OCI-LY3 (cell line): ENCODE results near the gene ITGBL1.

Source experiments
- H2AFZ ChIP-seq: fragments of 200-600, 300-600 bp; shearing (Covaris generic); 2 replicates; pipeline ENCODE4 v1.6.0; 2014; ENCODE audit warnings: antibody characterized with exemption, low read depth, low read length
- H3K27ac ChIP-seq: fragments of 200-600, 300-600 bp; sonication (generic); 2 replicates; pipeline ENCODE4 v1.5.1; 2014; ENCODE audit warnings: mild to moderate bottlenecking, low read length, moderate library complexity, mixed read lengths
- H3K27me3 ChIP-seq: fragments of 200-600, 300-600 bp; sonication (generic); 2 replicates; pipeline ENCODE4 v1.6.1; 2014; ENCODE audit warnings: low read depth, low read length, mixed read lengths
- H3K36me3 ChIP-seq: fragments of 200-600, 300-600 bp; sonication (generic); replicated peaks from 2 replicates; pipeline ENCODE3; 2014; ENCODE audit warnings: low read depth, low read length, mixed read lengths
- H3K4me1 ChIP-seq: fragments of 300-600, 200-600 bp; sonication (generic); 2 replicates; pipeline ENCODE4 v1.6.1; 2014; ENCODE audit warnings: low read length, mixed read lengths
- H3K4me2 ChIP-seq: fragments of 200-600, 300-600 bp; sonication (generic); 2 replicates; pipeline ENCODE4 v1.6.1; 2014; ENCODE audit warnings: low read length, mixed read lengths
- H3K4me3 ChIP-seq: fragments of 300-600, 200-600 bp; sonication (generic); 2 replicates; pipeline ENCODE4 v1.5.1; 2014; ENCODE audit warnings: antibody characterized with exemption, mild to moderate bottlenecking, low read length, moderate library complexity
- H3K79me2 ChIP-seq: fragments of 300-600, 200-600 bp; shearing (Covaris generic); 2 replicates; pipeline ENCODE4 v1.6.1; 2014; ENCODE audit warnings: mild to moderate bottlenecking, low read length, mixed read lengths
- H3K9ac ChIP-seq: fragments of 300-600, 200-600 bp; shearing (Covaris generic); 2 replicates; pipeline ENCODE4 v1.6.0; 2014; ENCODE audit warnings: mild to moderate bottlenecking, low read length, moderate library complexity
- H3K9me3 ChIP-seq: fragments of 200-600, 300-600 bp; shearing (Covaris generic); 2 replicates; pipeline ENCODE4 v1.6.1; 2014; ENCODE audit warnings: low read length, mixed read lengths; ENCODE audit not compliant: insufficient read depth
- H4K20me1 ChIP-seq: fragments of 200-600, 300-600 bp; sonication (generic); 2 replicates; pipeline ENCODE4 v1.6.1; 2016; ENCODE audit warnings: low read length, mixed read lengths; ENCODE audit not compliant: insufficient read depth
- CTCF ChIP-seq: fragments of 200-600, 300-600 bp; sonication (generic); IDR thresholded peaks from 2 replicates; pipeline ENCODE4 v1.5.1; 2014; ENCODE audit warnings: antibody characterized with exemption, low read length, low read depth
- EZH2phosphoT487 ChIP-seq: fragments of 200-600 bp; shearing (Covaris generic); IDR thresholded peaks from 2 replicates; pipeline ENCODE4 v1.6.1; 2018; ENCODE audit warnings: antibody characterized with exemption, mixed run types, low read depth

Gene ITGBL1

GRCh38 chr13:101454767-101455166 is 2.3 kb downstream of the ITGBL1 start:
- TF ChIP-seq CTCF: no peak
- TF ChIP-seq EZH2phosphoT487: no peak
- Histone ChIP-seq H3K79me2 (no peaks in the 10 kb centered on the region), H3K27me3 (0 out of 2 replicates have a peak, but pooled peaks cover 4% of the 10 kb centered on the region), H4K20me1 (no peaks in the 10 kb centered on the region), H3K4me3 (no peak overlapping the region), H2AFZ (no peak overlapping the region), H3K4me1 (peaks cover 13% of the 10 kb centered on the region), H3K4me2 (no peak overlapping the region), H3K27ac (no peak overlapping the region), H3K36me3 (no peaks in the 10 kb centered on the region), H3K9me3 (no peaks in the 10 kb centered on the region), H3K9ac (no peak overlapping the region)

GRCh38 chr13:101455863-101456262 is 3.4 kb downstream of the ITGBL1 start:
- Histone ChIP-seq H3K27me3 (0 out of 2 replicates have a peak, but pooled peaks cover 4% of the 10 kb centered on the region), H3K9ac (no peak overlapping the region), H3K36me3 (no peaks in the 10 kb centered on the region), H2AFZ (no peak overlapping the region), H3K4me1 (peaks cover 13% of the 10 kb centered on the region), H3K9me3 (no peaks in the 10 kb centered on the region), H3K27ac (no peak overlapping the region), H4K20me1 (no peaks in the 10 kb centered on the region), H3K4me3 (no peak overlapping the region), H3K4me2 (no peak overlapping the region), H3K79me2 (no peaks in the 10 kb centered on the region)
- TF ChIP-seq EZH2phosphoT487: no peak
- no peak for TF ChIP-seq CTCF

- Histone ChIP-seq H3K27me3 (0 out of 2 replicates have a peak, but pooled peaks cover 4% of the 10 kb centered on the region), H3K36me3 (no peaks in the 10 kb centered on the region), H3K4me2 (no peak overlapping the region), H3K9ac (no peak overlapping the region), H3K79me2 (no peaks in the 10 kb centered on the region), H3K9me3 (no peaks in the 10 kb centered on the region), H2AFZ (no peak overlapping the region), H3K27ac (no peak overlapping the region), H3K4me3 (no peak overlapping the region), H3K4me1 (peaks cover 15% of the 10 kb centered on the region), H4K20me1 (no peaks in the 10 kb centered on the region)
- TF ChIP-seq CTCF: no peak
- TF ChIP-seq EZH2phosphoT487: no peak
These were observed 4.7 kb downstream of the ITGBL1 start for GRCh38 chr13:101457176-101457575.

- Histone ChIP-seq H3K36me3 (no peaks in the 10 kb centered on the region), H3K9ac (no peak overlapping the region), H2AFZ (no peak overlapping the region), H3K9me3 (no peaks in the 10 kb centered on the region), H3K4me3 (no peak overlapping the region), H3K27me3 (no peaks in the 10 kb centered on the region), H3K4me2 (no peak overlapping the region), H3K4me1 (peaks cover 2% of the 10 kb centered on the region; the same call in 1 of the 2 replicates), H4K20me1 (no peaks in the 10 kb centered on the region), H3K79me2 (no peaks in the 10 kb centered on the region), H3K27ac (no peak overlapping the region)
- TF ChIP-seq CTCF: no peak
These were observed 13.4 kb downstream of the ITGBL1 start for GRCh38 chr13:101465877-101466276.
